ENCODE data around the gene ZNF81. TPM values are rescaled to one million over a fixed set of nuclear protein-coding genes. Genes with fewer than 3 reads are reported as not detected.

Gene ZNF81
- total RNA-seq, 1 donor, result 5.8 TPM

- H2AFZ ChIP-seq (ENCODE audit: low read length), result no peak overlapping the region
- H3K4me1 ChIP-seq (ENCODE audit: insufficient read depth, low read length), result no peaks in the 10 kb centered on the region
- no peak overlapping the region for H3K27ac ChIP-seq (ENCODE audit: low read depth, low read length)
- H4K20me1 ChIP-seq (ENCODE audit: insufficient read depth, low read length), result no peaks in the 10 kb centered on the region
- DNase-seq (ENCODE audit: insufficient read length, low spot score, missing footprints), result no peak
- no peak overlapping the region for H3K4me3 ChIP-seq (ENCODE audit: insufficient read depth, low read length)
- H3K79me2 ChIP-seq (ENCODE audit: insufficient read depth, low read length), result no peaks in the 10 kb centered on the region
- H3K4me2 ChIP-seq (ENCODE audit: insufficient read depth, low read length), result no peak overlapping the region
- TF ChIP-seq CTCF (IDR thresholded peaks at IDR 0.05; ENCODE audit: extremely low read depth, low read depth, low read length), result no peak
- H3K27me3 ChIP-seq (ENCODE audit: insufficient read depth, low read length), result no peaks in the 10 kb centered on the region
- H3K36me3 ChIP-seq (ENCODE audit: insufficient read depth, low read length), result peaks cover 4% of the 10 kb centered on the region
- no peaks in the 10 kb centered on the region for H3K9me3 ChIP-seq (ENCODE audit: low read depth, low read length)
Measured at GRCh38 chrX:47863187-47863586, 26.5 kb downstream of the ZNF81 start.

GRCh38 chrX:47864300-47864699 is 27.6 kb downstream of the ZNF81 start:
- Histone ChIP-seq H3K4me2 (ENCODE audit: insufficient read depth, low read length) (no peak overlapping the region), H3K79me2 (ENCODE audit: insufficient read depth, low read length) (no peaks in the 10 kb centered on the region), H3K27ac (ENCODE audit: low read depth, low read length) (no peak overlapping the region), H4K20me1 (ENCODE audit: insufficient read depth, low read length) (no peaks in the 10 kb centered on the region), H3K36me3 (ENCODE audit: insufficient read depth, low read length) (peaks cover 4% of the 10 kb centered on the region), H3K4me1 (ENCODE audit: insufficient read depth, low read length) (no peaks in the 10 kb centered on the region), H3K4me3 (ENCODE audit: insufficient read depth, low read length) (no peak overlapping the region), H3K27me3 (ENCODE audit: insufficient read depth, low read length) (no peaks in the 10 kb centered on the region), H3K9me3 (ENCODE audit: low read depth, low read length) (no peaks in the 10 kb centered on the region), H2AFZ (ENCODE audit: low read length) (no peak overlapping the region)
- no peak for DNase-seq (ENCODE audit: insufficient read length, low spot score, missing footprints)
- TF ChIP-seq CTCF (IDR thresholded peaks at IDR 0.05; ENCODE audit: extremely low read depth, low read depth, low read length), result no peak

- Histone ChIP-seq H3K4me2 (ENCODE audit: insufficient read depth, low read length) (no peak overlapping the region), H3K36me3 (ENCODE audit: insufficient read depth, low read length) (peaks cover 4% of the 10 kb centered on the region)
- TF ChIP-seq CTCF (IDR thresholded peaks at IDR 0.05; ENCODE audit: extremely low read depth, low read depth, low read length), result no peak
Measured at GRCh38 chrX:47864785-47865184, 28.1 kb downstream of the ZNF81 start.

GRCh38 chrX:47873123-47873522 is 36.4 kb downstream of the ZNF81 start:
- H3K4me1 ChIP-seq (ENCODE audit: insufficient read depth, low read length), result no peaks in the 10 kb centered on the region
- no peak overlapping the region for H3K4me3 ChIP-seq (ENCODE audit: insufficient read depth, low read length)
- no peaks in the 10 kb centered on the region for H3K9me3 ChIP-seq (ENCODE audit: low read depth, low read length)
- no peak overlapping the region for H2AFZ ChIP-seq (ENCODE audit: low read length)
- no peak overlapping the region for H3K27ac ChIP-seq (ENCODE audit: low read depth, low read length)
- no peaks in the 10 kb centered on the region for H3K36me3 ChIP-seq (ENCODE audit: insufficient read depth, low read length)
- no peak for DNase-seq (ENCODE audit: insufficient read length, low spot score, missing footprints)
- H3K4me2 ChIP-seq (ENCODE audit: insufficient read depth, low read length), result no peak overlapping the region
- H4K20me1 ChIP-seq (ENCODE audit: insufficient read depth, low read length), result no peaks in the 10 kb centered on the region
- no peaks in the 10 kb centered on the region for H3K27me3 ChIP-seq (ENCODE audit: insufficient read depth, low read length)
- TF ChIP-seq CTCF (IDR thresholded peaks at IDR 0.05; ENCODE audit: extremely low read depth, low read depth, low read length), result no peak
- no peaks in the 10 kb centered on the region for H3K79me2 ChIP-seq (ENCODE audit: insufficient read depth, low read length)

More at GRCh38 chrX:47864785-47865184, 28.1 kb downstream of the ZNF81 start:
- no peak overlapping the region for H3K4me3 ChIP-seq (ENCODE audit: insufficient read depth, low read length)
- no peaks in the 10 kb centered on the region for H3K27me3 ChIP-seq (ENCODE audit: insufficient read depth, low read length)
- no peaks in the 10 kb centered on the region for H3K9me3 ChIP-seq (ENCODE audit: low read depth, low read length)
- H3K79me2 ChIP-seq (ENCODE audit: insufficient read depth, low read length), result no peaks in the 10 kb centered on the region
- H4K20me1 ChIP-seq (ENCODE audit: insufficient read depth, low read length), result no peaks in the 10 kb centered on the region
- H3K4me1 ChIP-seq (ENCODE audit: insufficient read depth, low read length), result no peaks in the 10 kb centered on the region
- H2AFZ ChIP-seq (ENCODE audit: low read length), result no peak overlapping the region
- no peak for DNase-seq (ENCODE audit: insufficient read length, low spot score, missing footprints)
- no peak overlapping the region for H3K27ac ChIP-seq (ENCODE audit: low read depth, low read length)
